Globus pallidus (tissue), 1 donor: ENCODE data around the gene KRTAP1-3.
"Not testable (repeated sequence)": the region's sequence is repeated elsewhere in the genome, so short reads cannot be mapped to it uniquely, and the experiment has no call there.

Experiments
- DNase-seq: peaks from one replicate; pipeline ENCODE4 v3.0.0-alpha.2; 2015; ENCODE audit warnings: low spot score

KRTAP1-3 gene

GRCh38 chr17:41034346-41034935 lies at the start of gene KRTAP1-3:
KRTAP1-3 (minus strand) TSS chr17:41034874; CDS start chr17:41034821, 53 bp downstream.
- not testable (repeated sequence) for DNase-seq

- DNase-seq: not testable (repeated sequence)
These were observed 49.6 kb upstream of the KRTAP1-3 start, which contains the start of gene KRTAP4-7 for GRCh38 chr17:41084100-41084856. KRTAP4-7 (plus strand) TSS chr17:41084150; CDS start chr17:41084207, 57 bp downstream.

- DNase-seq: not testable (repeated sequence)
These were observed 48.8 kb upstream of the KRTAP1-3 start for GRCh38 chr17:41083427-41083826.

GRCh38 chr17:41082626-41083025 lies 48.0 kb upstream of the KRTAP1-3 start:
- DNase-seq: no peak

GRCh38 chr17:41076788-41077187 lies 42.1 kb upstream of the KRTAP1-3 start:
- DNase-seq: no peak

- DNase-seq: no peak
These were observed 39.0 kb upstream of the KRTAP1-3 start for GRCh38 chr17:41073676-41074075.

GRCh38 chr17:41071606-41072360 lies 37.1 kb upstream of the KRTAP1-3 start:
- no peak for DNase-seq

- DNase-seq: no peak
These were observed 34.4 kb upstream of the KRTAP1-3 start for GRCh38 chr17:41069031-41069430.

- DNase-seq: no peak
These were observed 32.6 kb upstream of the KRTAP1-3 start for GRCh38 chr17:41067281-41067680.

- DNase-seq: no peak
These were observed 31.4 kb upstream of the KRTAP1-3 start, which contains the start of gene KRTAP2-4 for GRCh38 chr17:41065829-41066624. KRTAP2-4 (minus strand) TSS chr17:41065879; CDS start chr17:41065845, 34 bp downstream.

GRCh38 chr17:41065016-41065689 lies 30.5 kb upstream of the KRTAP1-3 start:
- not testable (repeated sequence) for DNase-seq

GRCh38 chr17:41064301-41064700 lies 29.6 kb upstream of the KRTAP1-3 start:
- DNase-seq: no peak

GRCh38 chr17:41063449-41063848 lies 28.8 kb upstream of the KRTAP1-3 start:
- DNase-seq: no peak

GRCh38 chr17:41061964-41062363 lies 27.3 kb upstream of the KRTAP1-3 start:
- no peak for DNase-seq

- no peak for DNase-seq
These were observed 25.5 kb upstream of the KRTAP1-3 start, which contains the start of gene KRTAP2-3 for GRCh38 chr17:41060052-41060604. KRTAP2-3 (minus strand) TSS chr17:41060114; CDS start chr17:41060050, 64 bp downstream.

GRCh38 chr17:41059276-41060051 lies 24.8 kb upstream of the KRTAP1-3 start:
- DNase-seq: not testable (repeated sequence)

GRCh38 chr17:41058741-41059140 lies 24.1 kb upstream of the KRTAP1-3 start:
- DNase-seq: no peak

- no peak for DNase-seq
These were observed 22.9 kb upstream of the KRTAP1-3 start for GRCh38 chr17:41057547-41057946.

- DNase-seq: not testable (repeated sequence)
These were observed 20.5 kb upstream of the KRTAP1-3 start, which contains the start of gene KRTAP2-2 for GRCh38 chr17:41055130-41055529. KRTAP2-2 (minus strand) TSS chr17:41055230; CDS start chr17:41055211, 19 bp downstream.

- DNase-seq: not testable (repeated sequence)
These were observed 19.9 kb upstream of the KRTAP1-3 start for GRCh38 chr17:41054556-41054955.
